Mesenchymal stem cell (in vitro differentiated cells and primary cell): Measurements from ENCODE around the gene FAM13A.

Experiments
- DNase-seq: peaks from one replicate; pipeline ENCODE4 v3.0.0-alpha.2; 2013
- H2AFZ ChIP-seq: one replicate; pipeline ENCODE4 v1.6.1; 2013; ENCODE audit warnings: low read depth, mild to moderate bottlenecking, control low read depth, inconsistent platforms, low read length, moderate library complexity
- H2AK5ac ChIP-seq: 2 replicates; pipeline ENCODE4 v1.6.1; 2013; ENCODE audit warnings: low read length, moderate library complexity, mild to moderate bottlenecking, inconsistent platforms; ENCODE audit not compliant: severe bottlenecking
- H2BK120ac ChIP-seq: one replicate; pipeline ENCODE4 v1.6.1; 2013; ENCODE audit warnings: low read depth, mild to moderate bottlenecking, inconsistent platforms, low read length, moderate library complexity
- H2BK12ac ChIP-seq, 2 experiments: one replicate each; pipeline ENCODE4 v1.6.1; 2013; ENCODE audit warnings: inconsistent platforms in 2 of 2, low read length in 2 of 2, mild to moderate bottlenecking in 2 of 2, moderate library complexity in 2 of 2, control low read depth in 1 of 2
- H2BK15ac ChIP-seq: one replicate; pipeline ENCODE4 v1.6.1; 2013; ENCODE audit warnings: mild to moderate bottlenecking, low read depth, inconsistent platforms; ENCODE audit not compliant: poor library complexity, severe bottlenecking
- H2BK5ac ChIP-seq: 2 replicates; pipeline ENCODE4 v1.6.1; 2013; ENCODE audit warnings: low read depth, mild to moderate bottlenecking, low read length, control low read depth, inconsistent platforms; ENCODE audit not compliant: poor library complexity, severe bottlenecking
- H3K14ac ChIP-seq, 2 experiments: one replicate each; pipeline ENCODE4 v1.6.1; 2013; ENCODE audit warnings: inconsistent platforms in 2 of 2, low read length in 2 of 2, control low read depth in 1 of 2, mild to moderate bottlenecking in 1 of 2, moderate library complexity in 1 of 2
- H3K18ac ChIP-seq, 2 experiments: one replicate each; pipeline ENCODE4 v1.6.1; 2013; ENCODE audit warnings: inconsistent platforms in 2 of 2, low read length in 2 of 2, control low read depth in 1 of 2, low read depth in 1 of 2, mild to moderate bottlenecking in 1 of 2
- H3K23ac ChIP-seq, 2 experiments: one replicate each; pipeline ENCODE4 v1.6.1; 2013; ENCODE audit warnings: inconsistent platforms in 2 of 2, low read length in 2 of 2, mild to moderate bottlenecking in 2 of 2, moderate library complexity in 2 of 2, control low read depth in 1 of 2
- H3K27ac ChIP-seq: 2 replicates; pipeline ENCODE4 v1.5.1; 2013; ENCODE audit warnings: mild to moderate bottlenecking, moderate library complexity, low read length, control low read depth, inconsistent platforms; ENCODE audit not compliant: poor library complexity, severe bottlenecking
- H3K27me3 ChIP-seq, 2 experiments: 2 replicates each; pipeline versions ENCODE4 v1.6.1 to v1.7.0; 2013; ENCODE audit warnings: low read length in 2 of 2, mild to moderate bottlenecking in 2 of 2, moderate library complexity in 2 of 2, control low read depth in 1 of 2, inconsistent platforms in 1 of 2; ENCODE audit not compliant: control insufficient read depth in 1 of 2, insufficient read depth in 1 of 2
- H3K36me3 ChIP-seq, 2 experiments: 2 replicates each; pipeline versions ENCODE4 v1.6.1 to v1.7.0; 2013; ENCODE audit warnings: low read length in 2 of 2, control low read depth in 1 of 2, inconsistent platforms in 1 of 2, low read depth in 1 of 2, mild to moderate bottlenecking in 1 of 2; ENCODE audit not compliant: insufficient read depth in 2 of 2, control insufficient read depth in 1 of 2
- H3K4ac ChIP-seq, 2 experiments: one replicate each; pipeline ENCODE4 v1.6.1; 2013; ENCODE audit warnings: inconsistent platforms in 2 of 2, low read length in 2 of 2, mild to moderate bottlenecking in 2 of 2, moderate library complexity in 2 of 2, control low read depth in 1 of 2, low read depth in 1 of 2
- H3K4me1 ChIP-seq: 2 replicates; pipeline ENCODE4 v1.6.1; 2013; ENCODE audit warnings: low read depth, low read length, control low read depth; ENCODE audit not compliant: control insufficient read depth, insufficient read depth
- H3K4me2 ChIP-seq: 2 replicates; pipeline ENCODE4 v1.6.1; 2013; ENCODE audit warnings: low read length, mild to moderate bottlenecking, inconsistent platforms; ENCODE audit not compliant: poor library complexity, severe bottlenecking
- H3K4me3 ChIP-seq, 2 experiments: 2 replicates each; pipeline versions ENCODE4 v1.5.1 to v1.7.0; 2013; ENCODE audit warnings: low read length in 2 of 2, mild to moderate bottlenecking in 2 of 2, control low read depth in 1 of 2, low read depth in 1 of 2; ENCODE audit not compliant: insufficient read depth in 1 of 2
- H3K79me1 ChIP-seq: replicated peaks from 2 replicates; pipeline ENCODE4 v1.6.1; 2013; ENCODE audit warnings: mild to moderate bottlenecking, control low read depth, low read length, inconsistent platforms; ENCODE audit not compliant: poor library complexity, severe bottlenecking
- H3K9ac ChIP-seq: 2 replicates; pipeline ENCODE4 v1.7.0; 2013; ENCODE audit warnings: mild to moderate bottlenecking, low read length, moderate library complexity
- H3K9me3 ChIP-seq: 2 replicates; pipeline ENCODE4 v1.7.0; 2013; ENCODE audit warnings: mild to moderate bottlenecking, low read length; ENCODE audit not compliant: control insufficient read depth
- H4K8ac ChIP-seq: one replicate; pipeline ENCODE4 v1.6.1; 2013; ENCODE audit warnings: inconsistent platforms, mild to moderate bottlenecking, low read length, moderate library complexity
- H4K91ac ChIP-seq: one replicate; pipeline ENCODE4 v1.6.1; 2013; ENCODE audit warnings: mild to moderate bottlenecking, low read length, inconsistent platforms
- WGBS: methylation state at CpG from one replicate; pipeline ENCODE4 v1.1.7; 2013; ENCODE audit warnings: mixed read lengths; 5-methylcytosine and 5-hydroxymethylcytosine counted together

The FAM13A gene

DNA sequence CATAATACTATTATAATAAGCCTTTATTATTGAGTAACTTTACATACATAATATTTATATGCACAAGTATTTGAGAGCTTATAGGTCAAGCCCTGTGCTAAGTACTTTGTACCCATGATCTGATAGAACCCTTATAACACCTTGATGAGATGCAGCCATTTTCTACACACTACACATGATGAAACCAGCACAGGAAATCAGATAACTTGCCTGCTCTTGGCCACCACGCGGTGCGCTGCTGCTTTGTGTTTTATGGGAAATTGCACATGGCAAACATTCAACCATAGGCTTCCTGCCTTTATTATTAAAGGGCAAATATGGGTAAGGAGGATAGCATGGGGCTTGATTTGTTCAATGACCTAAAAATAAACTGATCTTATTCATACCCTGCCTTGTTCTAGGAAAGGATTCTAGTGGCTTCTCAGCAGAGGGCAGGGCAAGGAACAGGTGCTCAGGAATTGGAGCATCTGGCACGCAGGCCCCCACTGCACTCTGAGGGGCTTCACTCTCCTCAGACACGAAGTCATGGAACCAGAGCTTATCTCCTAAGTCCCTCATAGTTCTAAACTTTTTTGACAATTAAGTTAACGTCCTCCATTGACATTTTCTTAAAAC, 327.7 kb downstream of the FAM13A start:
- Histone ChIP-seq H3K9me3 (no peaks in the 10 kb centered on the region), H3K4me3 (no peak overlapping the region), H3K18ac (no peak overlapping the region), H2BK12ac (no peak overlapping the region), H3K23ac (no peak overlapping the region), H2AK5ac (no peak overlapping the region), H3K4ac (no peak overlapping the region), H3K36me3 (peaks cover 25 to 74% of the 10 kb centered on the region in 2 experiments), H4K8ac (no peak overlapping the region), H2AFZ (no peak overlapping the region), H3K27ac (no peak overlapping the region), H2BK120ac (no peak overlapping the region), H2BK5ac (no peak overlapping the region), H2BK15ac (no peak overlapping the region), H3K4me1 (no peaks in the 10 kb centered on the region), H3K9ac (no peak overlapping the region), H3K14ac (no peak overlapping the region), H3K27me3 (no peaks in the 10 kb centered on the region), H3K4me2 (no peak overlapping the region), H3K79me1 (no peaks in the 10 kb centered on the region), H4K91ac (no peak overlapping the region)
- DNase-seq = no peak
- WGBS = 100% methylated on average over 6 of the region's 6 CpGs

DNA sequence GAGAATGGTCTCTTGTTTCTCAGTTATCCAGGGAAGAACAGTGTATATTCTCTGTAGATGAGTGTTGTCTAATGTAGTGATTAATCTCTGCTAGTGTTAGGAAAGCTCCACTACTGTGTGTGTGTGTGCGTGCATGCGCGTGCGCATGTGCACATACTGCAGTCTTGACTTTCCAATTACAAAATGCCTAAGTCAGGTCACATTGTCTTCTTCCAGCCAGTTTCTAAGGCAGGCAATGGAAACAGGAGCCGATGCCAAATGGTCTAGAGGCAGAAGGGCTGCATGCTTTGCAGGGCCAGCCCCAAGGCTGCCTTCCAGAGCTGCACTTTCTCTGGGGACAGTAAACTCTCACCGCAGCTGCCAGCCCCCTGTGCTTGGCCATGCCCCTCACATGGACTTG, 328.8 kb downstream of the FAM13A start:
- H3K4me3 ChIP-seq = no peak overlapping the region
- H3K18ac ChIP-seq = no peak overlapping the region
- H2AFZ ChIP-seq = no peak overlapping the region
- no peak overlapping the region for H3K27ac ChIP-seq
- H3K23ac ChIP-seq = no peak overlapping the region
- no peak overlapping the region for H2AK5ac ChIP-seq
- H3K9ac ChIP-seq = no peak overlapping the region
- no peak overlapping the region for H3K4me2 ChIP-seq
- no peaks in the 10 kb centered on the region for H3K79me1 ChIP-seq
- no peak overlapping the region for H2BK120ac ChIP-seq
- H3K36me3 ChIP-seq = peaks cover 27 to 81% of the 10 kb centered on the region in 2 experiments
- no peaks in the 10 kb centered on the region for H3K4me1 ChIP-seq
- no peak overlapping the region for H3K4ac ChIP-seq
- H3K27me3 ChIP-seq = no peaks in the 10 kb centered on the region
- no peak overlapping the region for H2BK12ac ChIP-seq
- no peaks in the 10 kb centered on the region for H3K9me3 ChIP-seq
- H4K91ac ChIP-seq = no peak overlapping the region
- H2BK15ac ChIP-seq = no peak overlapping the region
- H3K14ac ChIP-seq = no peak overlapping the region
- no peak overlapping the region for H4K8ac ChIP-seq
- H2BK5ac ChIP-seq = no peak overlapping the region
- 96% methylated on average over 6 of the region's 6 CpGs for WGBS
- no peak for DNase-seq

DNA sequence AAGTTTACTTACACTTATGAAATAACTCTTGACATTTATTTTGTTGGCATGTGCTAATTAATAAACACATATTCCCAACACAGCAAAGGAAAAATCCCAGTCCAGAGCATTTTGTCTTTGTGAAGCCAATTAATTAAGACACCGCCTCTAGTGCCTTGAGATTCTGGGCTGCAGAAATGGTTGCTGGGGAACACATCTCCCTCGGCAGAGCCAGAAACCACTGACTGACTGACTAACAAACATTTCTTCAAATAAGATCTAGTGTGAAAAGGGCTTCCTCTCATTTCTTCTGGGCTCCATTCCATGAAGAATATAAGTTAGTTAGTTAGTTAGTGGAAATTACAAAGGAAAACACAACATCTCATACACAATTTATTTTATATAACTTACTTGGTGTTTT, 331.0 kb downstream of the FAM13A start:
- no peak for DNase-seq
- Histone ChIP-seq H3K9ac (no peak overlapping the region), H4K91ac (no peak overlapping the region), H3K4me1 (no peaks in the 10 kb centered on the region), H4K8ac (no peak overlapping the region), H3K36me3 (peaks cover 32 to 85% of the 10 kb centered on the region in 2 experiments), H2BK12ac (no peak overlapping the region), H2AFZ (no peak overlapping the region), H3K23ac (no peak overlapping the region), H2BK120ac (no peak overlapping the region), H3K9me3 (no peaks in the 10 kb centered on the region), H3K4me2 (no peak overlapping the region), H2AK5ac (no peak overlapping the region), H3K27me3 (no peaks in the 10 kb centered on the region), H3K79me1 (no peaks in the 10 kb centered on the region), H3K18ac (no peak overlapping the region), H3K14ac (no peak overlapping the region), H3K4me3 (no peak overlapping the region), H3K4ac (no peak overlapping the region), H2BK5ac (no peak overlapping the region), H2BK15ac (no peak overlapping the region), H3K27ac (no peak overlapping the region)
- WGBS = 85% methylated on average over 2 of the region's 2 CpGs

DNA sequence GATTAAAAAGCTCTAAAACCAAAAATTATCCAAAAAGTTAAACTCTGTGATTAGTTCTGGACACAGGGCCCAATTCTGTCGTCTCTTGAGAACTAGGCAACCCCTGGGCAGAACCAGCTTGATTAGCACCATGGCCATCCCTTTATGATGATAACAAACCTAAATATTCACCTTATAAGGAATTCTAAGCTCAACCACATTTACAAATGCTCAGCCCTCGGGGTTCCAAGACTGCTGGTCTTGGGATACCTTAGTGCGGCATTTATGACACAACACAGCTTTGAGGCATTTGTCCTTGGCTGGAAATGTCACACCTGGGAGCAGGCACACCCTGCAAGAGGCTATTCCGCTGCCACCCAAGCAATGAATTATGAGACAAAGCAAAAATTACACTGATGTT, 331.8 kb downstream of the FAM13A start:
- no peak overlapping the region for H2BK5ac ChIP-seq
- no peaks in the 10 kb centered on the region for H3K4me1 ChIP-seq
- no peak overlapping the region for H2BK120ac ChIP-seq
- H3K14ac ChIP-seq = no peak overlapping the region
- H4K8ac ChIP-seq = no peak overlapping the region
- no peak overlapping the region for H3K23ac ChIP-seq
- no peak overlapping the region for H3K4me3 ChIP-seq
- H2BK12ac ChIP-seq = no peak overlapping the region
- no peak overlapping the region for H3K18ac ChIP-seq
- H3K4me2 ChIP-seq = no peak overlapping the region
- H3K36me3 ChIP-seq = peaks cover 25 to 77% of the 10 kb centered on the region in 2 experiments
- H3K27ac ChIP-seq = no peak overlapping the region
- H4K91ac ChIP-seq = no peak overlapping the region
- no peaks in the 10 kb centered on the region for H3K9me3 ChIP-seq
- no peak overlapping the region for H2BK15ac ChIP-seq
- DNase-seq = no peak
- H2AK5ac ChIP-seq = no peak overlapping the region
- 95% methylated on average over 3 of the region's 4 CpGs for whole genome bisulfite sequencing
- no peak overlapping the region for H3K9ac ChIP-seq
- H3K4ac ChIP-seq = no peak overlapping the region
- no peaks in the 10 kb centered on the region for H3K27me3 ChIP-seq
- no peaks in the 10 kb centered on the region for H3K79me1 ChIP-seq
- H2AFZ ChIP-seq = no peak overlapping the region
